Islet precursor cell (in vitro differentiated cells): ENCODE measurements around the gene LRRC23.
"Not testable (repeated sequence)": the region's sequence is repeated elsewhere in the genome, so short reads cannot be mapped to it uniquely, and the experiment has no call there.

Source experiments
- DNase-seq: peaks from one replicate; pipeline ENCODE4 v3.0.0-alpha.2; 2018

LRRC23 gene

GRCh38 chr12:6873094-6874014 is 31.3 kb upstream of the LRRC23 start, which contains the start of gene SPSB2:
TSS of gene SPSB2 (minus strand) at chr12:6873303. CDS start at chr12:6872901, 402 bp downstream.
- DNase-seq, result peak; percentile 100

DNA sequence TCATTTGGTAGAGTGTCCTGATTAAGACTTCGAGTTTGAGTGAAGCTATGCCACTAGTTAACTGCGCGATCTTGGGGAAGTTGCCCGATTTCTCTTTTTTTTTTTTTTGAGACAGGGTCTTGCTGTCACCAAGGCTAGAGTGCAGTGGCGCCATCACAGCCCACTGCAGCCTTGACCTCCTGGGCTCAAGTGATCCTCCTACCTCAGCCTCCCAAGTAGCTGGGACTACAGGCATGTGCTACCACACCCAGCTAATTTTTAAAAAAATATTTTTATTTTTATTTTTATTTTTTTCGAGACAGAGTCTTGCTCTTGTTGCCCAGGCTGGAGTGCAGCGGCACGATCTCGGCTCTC is 30.6 kb upstream of the LRRC23 start:
- DNase-seq, result not testable (repeated sequence)

DNA sequence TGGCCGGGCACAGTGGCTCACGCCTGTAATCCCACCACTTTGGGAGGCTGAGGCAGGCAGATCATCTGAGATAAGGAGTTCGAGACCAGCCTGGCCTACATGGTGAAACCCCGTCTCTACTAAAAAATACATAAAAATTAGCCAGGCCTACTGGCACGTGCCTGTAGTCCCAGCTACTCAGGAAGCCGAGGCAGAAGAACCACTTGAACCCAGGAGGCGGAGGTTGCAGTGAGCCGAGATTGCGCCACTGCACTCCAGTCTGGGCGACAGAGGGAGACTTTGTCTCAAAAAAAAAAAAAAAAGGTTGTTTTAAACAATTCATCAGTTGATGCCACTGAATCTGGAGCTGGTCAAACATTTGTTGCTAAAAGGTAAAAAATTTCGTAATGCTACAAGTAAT is 24.8 kb upstream of the LRRC23 start:
- not testable (repeated sequence) for DNase-seq

DNA sequence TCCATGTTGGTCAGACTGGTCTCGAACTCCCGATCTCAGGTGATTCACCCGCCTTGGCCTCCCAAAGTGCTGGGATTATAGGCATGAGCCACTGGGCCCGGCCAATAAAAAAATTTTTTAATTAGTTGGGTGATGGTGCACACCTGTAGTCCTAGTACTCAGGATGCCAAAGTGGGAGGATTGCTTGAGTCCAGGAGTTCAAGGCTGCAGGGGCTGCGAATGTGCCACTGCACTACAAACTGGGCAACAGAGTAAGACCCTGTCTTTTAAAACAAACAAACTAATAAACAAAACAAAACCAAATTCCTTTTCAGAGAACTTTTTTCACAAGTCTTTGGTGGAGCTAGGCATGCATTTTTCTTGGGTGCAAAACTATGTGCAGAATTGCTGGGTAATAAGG is 21.4 kb upstream of the LRRC23 start:
- no peak for DNase-seq

DNA sequence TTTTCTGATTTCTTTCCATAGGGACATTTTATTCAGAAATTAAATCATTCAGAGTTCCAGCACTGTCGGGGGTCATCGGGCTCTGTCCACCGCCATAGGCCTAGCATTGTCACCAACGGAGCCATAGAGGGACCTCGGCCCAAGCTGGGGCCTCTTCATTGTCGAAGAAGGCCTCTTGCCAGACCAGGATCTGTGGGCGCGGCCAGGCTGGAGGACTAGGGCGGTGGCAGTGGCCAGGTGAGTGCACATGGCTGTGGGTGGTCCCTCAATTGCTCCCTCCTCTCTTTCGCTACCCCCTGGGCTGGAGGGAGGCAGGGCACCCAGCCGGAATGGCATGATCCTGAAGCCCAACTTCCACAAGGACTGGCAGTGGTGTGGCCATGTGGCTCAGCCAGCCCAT is 20.9 kb upstream of the LRRC23 start:
- DNase-seq, result no peak

DNA sequence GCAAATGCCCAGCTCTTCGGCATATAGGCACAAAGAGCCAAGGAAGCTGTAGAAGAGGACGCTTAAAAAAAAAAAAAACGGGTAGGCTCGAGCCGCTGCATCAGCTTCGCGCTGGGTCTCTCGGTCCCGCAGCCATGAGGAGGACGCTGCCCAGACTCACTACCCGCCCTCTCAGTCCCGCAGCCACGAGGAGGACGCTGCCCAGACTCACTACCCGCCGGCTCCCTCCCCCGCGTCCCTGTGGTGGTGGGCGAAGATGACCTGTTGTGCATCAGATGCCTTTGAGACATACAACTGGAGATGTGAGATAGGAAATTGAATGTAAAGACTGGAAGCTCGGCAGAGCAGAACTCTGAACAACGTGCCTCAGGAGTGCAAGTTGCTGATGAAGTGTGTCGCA is 20.1 kb upstream of the LRRC23 start:
- peak; percentile 75 for DNase-seq

- not testable (repeated sequence) for DNase-seq
These were observed 18.2 kb upstream of the LRRC23 start for GRCh38 chr12:6886206-6886999.

- DNase-seq, result no peak
These were observed 17.2 kb upstream of the LRRC23 start for GRCh38 chr12:6887460-6887859.

DNA sequence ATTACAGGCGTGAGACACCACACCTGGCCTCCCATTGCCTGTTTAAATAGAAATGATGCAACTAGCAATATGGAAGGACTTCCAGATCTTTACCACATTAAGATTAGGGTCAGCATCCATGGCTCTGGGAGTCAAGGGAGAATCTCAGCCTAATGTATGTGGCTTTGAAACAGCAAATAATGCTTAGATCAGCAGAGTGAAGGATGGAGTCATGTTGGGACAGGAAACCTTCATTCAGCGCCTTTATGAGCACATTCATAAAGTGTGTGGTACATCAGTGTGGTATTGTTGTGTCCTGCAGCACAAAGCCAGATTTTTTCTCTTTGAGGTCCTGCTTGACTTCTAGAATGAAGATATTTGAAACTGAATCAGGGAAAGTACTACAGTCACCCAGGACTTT is 16.3 kb upstream of the LRRC23 start:
- no peak for DNase-seq

DNA sequence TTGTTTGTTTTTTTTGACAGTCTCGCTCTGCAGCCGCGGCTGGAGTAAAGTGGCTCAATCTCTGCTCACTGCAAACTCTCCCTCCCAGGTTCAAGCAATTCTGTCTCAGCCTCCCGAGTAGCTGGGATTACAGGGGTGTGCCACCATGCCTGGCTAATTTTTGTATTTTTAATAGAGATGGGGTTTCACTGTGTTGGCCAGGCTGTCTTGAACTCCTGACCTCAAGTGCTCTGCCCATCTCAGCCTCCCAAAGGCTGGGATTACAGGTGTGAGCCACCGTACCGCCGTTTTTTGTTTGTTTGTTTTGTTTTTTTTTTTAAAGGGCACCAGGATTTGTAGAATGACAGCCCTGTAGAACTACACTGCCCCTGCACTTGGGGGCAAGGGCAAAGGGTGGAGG is 15.8 kb upstream of the LRRC23 start:
- not testable (repeated sequence) for DNase-seq

DNA sequence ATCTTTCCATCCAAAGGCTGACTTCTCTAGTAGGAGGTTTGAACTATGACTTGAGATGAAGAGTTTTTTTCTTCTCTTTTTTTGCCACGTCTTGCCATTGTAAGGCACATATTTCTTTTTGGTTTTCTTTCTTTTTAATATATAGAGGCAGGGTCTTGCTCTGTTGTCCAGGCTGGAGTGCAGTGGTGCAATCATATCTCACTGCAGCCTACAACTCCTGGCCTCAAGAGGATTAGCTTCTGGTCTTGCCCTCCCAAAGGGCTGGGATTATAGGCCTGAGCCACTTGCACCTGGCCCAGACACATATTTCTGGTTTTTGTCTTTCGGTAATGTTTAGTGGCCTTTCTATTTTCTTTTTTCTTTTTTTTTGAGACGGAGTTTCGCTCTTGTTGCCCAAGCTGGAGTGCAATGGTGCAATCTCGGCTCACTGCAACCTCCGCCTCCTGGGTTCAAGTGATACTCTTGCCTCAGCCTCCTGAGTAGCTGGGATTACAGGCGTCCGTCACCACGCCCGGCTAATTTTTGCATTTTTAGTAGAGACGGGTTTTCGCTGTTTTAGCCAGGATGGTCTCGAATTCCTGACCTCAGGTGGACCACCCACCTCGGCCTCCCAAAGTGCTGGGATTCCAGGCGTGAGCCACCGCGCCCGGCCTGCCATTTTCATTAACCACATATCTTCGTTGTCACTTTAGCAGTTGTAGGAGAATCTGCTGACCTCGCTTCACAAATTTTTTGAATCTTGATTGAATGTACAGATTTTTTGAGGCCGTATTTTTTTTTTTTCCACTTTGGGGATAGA is 14.6 kb upstream of the LRRC23 start:
- not testable (repeated sequence) for DNase-seq

DNA sequence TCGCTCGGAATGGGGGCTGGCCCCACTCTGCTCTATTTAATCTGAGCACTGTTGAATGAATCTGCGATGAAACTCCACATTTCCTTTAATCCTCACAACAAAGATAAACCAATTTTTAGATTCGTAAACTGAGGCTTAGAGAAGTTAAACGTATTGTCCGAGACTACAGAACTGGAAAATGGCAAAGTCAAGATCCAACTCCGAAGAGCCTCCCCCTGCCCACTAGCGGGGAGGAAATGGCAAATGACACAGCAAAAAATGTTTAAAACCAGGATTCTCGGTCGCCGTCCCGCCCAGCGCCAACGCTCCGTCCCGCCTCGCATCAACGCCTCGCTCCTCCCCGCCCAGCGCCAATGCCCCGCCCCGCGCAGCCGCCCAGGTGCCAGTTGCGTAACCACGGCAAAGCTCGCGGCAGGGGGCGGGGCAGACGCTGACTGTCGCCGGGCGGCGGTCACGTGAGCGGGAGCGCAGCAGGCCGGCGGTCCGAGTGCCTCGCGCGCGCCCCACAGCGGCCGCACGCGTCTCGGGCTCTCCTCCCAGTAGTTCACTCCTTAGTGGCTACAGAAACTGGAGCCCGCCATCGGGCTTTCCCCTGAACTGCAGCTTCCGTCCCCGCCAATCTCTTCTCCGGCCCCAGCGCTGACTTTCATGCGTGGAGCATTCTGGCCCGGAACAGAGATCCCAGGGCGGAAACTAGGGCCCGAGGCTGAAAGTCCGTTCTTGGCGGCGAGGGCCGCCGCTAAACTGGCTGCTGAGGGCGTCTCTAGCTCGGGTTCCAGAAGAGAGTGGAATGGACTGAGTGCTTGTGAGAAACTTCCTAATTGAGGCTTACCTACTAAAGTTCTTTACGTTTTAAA is 13.6 kb upstream of the LRRC23 start:
- DNase-seq, result peak; percentile 99

- no peak for DNase-seq
These were observed 13.0 kb upstream of the LRRC23 start for GRCh38 chr12:6891646-6892001.

- not testable (repeated sequence) for DNase-seq
These were observed 11.9 kb upstream of the LRRC23 start for GRCh38 chr12:6892683-6893082.

DNA sequence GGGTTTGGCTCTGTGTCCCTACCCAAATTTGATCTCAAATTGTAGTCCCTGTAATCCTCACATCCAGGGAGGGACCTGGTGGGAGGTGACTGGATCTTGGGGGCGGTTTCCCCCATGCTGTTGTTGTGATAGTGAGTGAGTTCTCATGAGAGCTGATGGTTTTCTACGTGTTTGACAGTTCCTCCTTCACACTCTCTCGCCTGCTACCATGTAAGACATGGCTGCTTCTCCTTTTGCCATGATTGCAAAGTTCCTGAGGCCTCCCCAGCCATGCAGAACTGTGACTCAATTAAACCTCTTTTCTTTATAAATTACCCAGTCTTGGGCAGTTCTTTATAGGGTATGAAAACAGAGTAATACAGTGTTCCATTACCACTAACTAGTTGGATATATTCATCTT is 10.3 kb upstream of the LRRC23 start:
- DNase-seq, result no peak

DNA sequence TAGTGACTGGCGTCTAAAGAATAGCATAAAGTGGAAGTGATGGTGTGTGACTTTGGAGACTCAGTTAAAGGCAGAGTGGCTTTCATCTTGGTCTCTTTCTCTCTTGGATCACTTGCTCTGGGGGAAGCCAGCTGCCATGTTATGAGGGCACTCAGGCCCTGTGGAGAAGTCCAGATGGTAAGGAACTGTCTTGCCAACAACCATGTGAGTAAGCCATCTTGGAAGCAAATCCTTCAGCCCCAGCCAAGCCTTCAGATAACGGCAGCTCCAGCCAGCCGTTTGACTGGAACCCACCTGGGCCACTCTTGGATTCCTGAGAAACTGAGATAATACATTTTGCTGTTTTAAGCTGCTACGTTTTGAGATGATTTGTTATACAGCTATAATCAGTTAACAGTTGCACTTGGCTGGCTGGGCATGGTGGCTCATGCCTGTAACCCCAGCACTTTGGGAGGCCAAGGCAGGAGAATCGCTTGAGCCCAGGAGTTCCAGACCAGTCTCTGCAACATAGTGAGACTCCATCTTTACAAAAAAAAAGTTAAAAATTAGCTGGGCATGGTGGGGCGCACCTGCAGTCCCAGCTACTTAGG is 7.7 kb upstream of the LRRC23 start:
- DNase-seq, result no peak

DNA sequence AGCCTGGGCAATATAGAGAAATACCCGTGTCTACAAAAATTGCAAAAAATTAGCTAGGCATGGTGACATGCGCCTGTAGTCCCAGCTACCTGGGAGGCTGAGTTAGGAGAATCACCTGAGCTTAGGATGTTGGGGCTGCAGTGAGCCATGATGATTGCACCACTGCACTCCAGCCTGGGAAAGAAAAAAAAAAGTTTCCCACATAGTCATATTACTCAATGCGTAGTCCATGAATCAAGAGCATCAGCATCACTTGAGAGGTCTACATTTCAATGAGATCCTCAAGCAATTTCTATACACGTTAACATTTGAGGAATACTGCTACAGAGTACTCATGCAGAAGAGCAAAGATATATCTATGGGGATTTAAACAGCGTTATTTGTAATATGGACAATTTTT is 5.2 kb upstream of the LRRC23 start:
- no peak for DNase-seq

DNA sequence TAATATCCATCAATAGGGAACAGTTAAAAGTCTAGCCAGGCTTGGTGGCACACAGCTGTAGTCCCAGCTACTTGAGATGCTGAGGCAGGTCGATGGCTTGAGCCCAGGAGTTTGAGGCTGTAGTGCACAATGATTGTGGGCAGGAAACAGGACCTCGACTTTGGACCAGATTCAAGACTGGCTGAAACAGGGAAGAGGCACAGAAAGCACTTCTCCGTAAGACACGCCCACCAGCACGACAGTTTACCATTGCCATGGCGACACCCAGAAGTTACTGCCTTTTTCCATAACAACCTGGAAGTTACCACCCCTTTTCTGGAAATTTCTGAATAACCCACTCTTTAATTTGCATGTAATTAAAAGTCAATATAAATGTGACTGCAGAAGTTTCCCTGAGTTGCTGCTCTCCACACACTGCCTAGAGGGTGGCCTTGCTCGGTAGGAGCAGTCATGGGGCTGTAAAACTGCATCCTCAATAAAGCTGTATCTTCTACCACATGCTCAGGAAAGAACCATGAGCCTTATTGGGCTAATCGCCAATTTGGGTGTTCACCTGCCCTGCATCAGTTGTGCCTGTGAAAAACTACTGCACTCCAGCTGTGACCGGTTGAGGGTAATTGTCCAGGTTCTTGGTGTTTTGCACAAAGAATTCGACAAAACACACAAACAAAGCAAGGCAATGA is 4.6 kb upstream of the LRRC23 start:
- no peak for DNase-seq

- no peak for DNase-seq
These were observed 2.2 kb upstream of the LRRC23 start for GRCh38 chr12:6902448-6902847.

DNA sequence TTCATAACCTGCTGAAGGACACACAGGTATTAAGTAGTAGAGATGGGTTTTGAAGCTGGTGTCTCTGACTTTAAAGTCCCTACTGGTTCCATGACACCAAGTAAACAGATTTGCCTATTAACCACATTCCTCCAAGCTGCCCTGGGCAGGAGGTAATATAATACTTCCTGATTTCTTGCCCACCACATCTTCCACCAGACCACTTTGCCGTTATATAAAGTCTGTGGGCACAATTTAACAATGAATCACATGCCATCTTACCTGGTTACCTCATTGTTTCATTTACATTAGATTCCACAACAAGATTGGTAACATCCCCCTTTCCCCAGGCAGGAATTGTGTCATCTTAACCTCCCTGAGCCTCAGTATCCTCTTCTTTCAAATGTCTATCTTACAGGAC is 900 bp upstream of the LRRC23 start:
- DNase-seq, result no peak

GRCh38 chr12:6905414-6906040 is 905 bp downstream of the LRRC23 start:
- DNase-seq, result no peak
